KMS-11 (cell line): ENCODE measurements around the gene TSNAXIP1.
"Not testable (repeated sequence)": the region's sequence is repeated elsewhere in the genome, so short reads cannot be mapped to it uniquely, and the experiment has no call there.

Experiments used
- H2AFZ ChIP-seq: fragments of 200-600 bp; sonication (generic); 2 replicates; pipeline ENCODE4 v1.6.1; 2016; ENCODE audit warnings: antibody characterized with exemption, mixed run types, low read depth
- H3K27ac ChIP-seq: fragments of 200-600 bp; sonication (generic); 2 replicates; pipeline ENCODE4 v1.6.1; 2016; ENCODE audit warnings: mild to moderate bottlenecking, mixed run types
- H3K27me3 ChIP-seq: fragments of 200-600 bp; sonication (generic); 2 replicates; pipeline ENCODE4 v1.6.1; 2017; ENCODE audit warnings: mild to moderate bottlenecking, low read depth, mixed run types, moderate library complexity; ENCODE audit not compliant: insufficient read depth
- H3K36me3 ChIP-seq: fragments of 200-600 bp; sonication (generic); 2 replicates; pipeline ENCODE4 v1.6.1; 2017; ENCODE audit warnings: mild to moderate bottlenecking, mixed run types; ENCODE audit not compliant: insufficient read depth
- H3K4me1 ChIP-seq: fragments of 200-600 bp; sonication (generic); 2 replicates; pipeline ENCODE4 v1.6.1; 2016; ENCODE audit warnings: mild to moderate bottlenecking, low read depth, mixed run types; ENCODE audit not compliant: poor library complexity, severe bottlenecking
- H3K4me2 ChIP-seq: fragments of 200-600 bp; sonication (generic); 2 replicates; pipeline ENCODE4 v1.7.0; 2016; ENCODE audit warnings: mild to moderate bottlenecking, mixed run types
- H3K4me3 ChIP-seq: fragments of 200-600 bp; sonication (generic); IDR thresholded peaks from 2 replicates; pipeline ENCODE4 v1.6.1; 2017; ENCODE audit warnings: low read depth, low read length, mixed read lengths; ENCODE audit not compliant: insufficient read depth
- H3K79me2 ChIP-seq: fragments of 200-600 bp; sonication (generic); 2 replicates; pipeline ENCODE4 v1.6.1; 2016; ENCODE audit warnings: low read depth, mixed run types; ENCODE audit not compliant: insufficient read depth
- H3K9ac ChIP-seq: fragments of 200-600 bp; sonication (generic); 2 replicates; pipeline ENCODE4 v1.6.1; 2016; ENCODE audit warnings: mild to moderate bottlenecking, mixed run types
- H4K20me1 ChIP-seq: fragments of 200-600 bp; sonication (generic); 2 replicates; pipeline ENCODE4 v1.6.1; 2016; ENCODE audit warnings: mild to moderate bottlenecking, mixed run types; ENCODE audit not compliant: insufficient read depth
- CTCF ChIP-seq: fragments of 200-600 bp; sonication (generic); conservative IDR thresholded peaks from 2 replicates; pipeline ENCODE4 v1.6.1; 2017; ENCODE audit warnings: low read depth, mild to moderate bottlenecking, antibody characterized with exemption, low read length, moderate library complexity, mixed read lengths

Gene TSNAXIP1

GRCh38 chr16:67828651-67829050 lies 22.0 kb downstream of the TSNAXIP1 start:
- Histone ChIP-seq H3K27ac (no peak overlapping the region), H2AFZ (no peak overlapping the region), H3K4me3 (no peak overlapping the region), H3K4me2 (no peak overlapping the region), H3K36me3 (no peaks in the 10 kb centered on the region; the same call in 1 of the 2 replicates), H4K20me1 (no peaks in the 10 kb centered on the region), H3K27me3 (no peaks in the 10 kb centered on the region), H3K4me1 (peaks cover 4% of the 10 kb centered on the region), H3K79me2 (peaks cover 14% of the 10 kb centered on the region), H3K9ac (no peak overlapping the region)
- TF ChIP-seq CTCF: no peak

- no peaks in the 10 kb centered on the region; the same call in 1 of the 2 replicates for H3K36me3 ChIP-seq
- H3K27me3 ChIP-seq: 0 out of 2 replicates have a peak, but pooled peaks cover 2% of the 10 kb centered on the region
- peak overlapping the region; percentile 99 for H3K4me2 ChIP-seq
- H4K20me1 ChIP-seq: no peaks in the 10 kb centered on the region
- H3K27ac ChIP-seq: peak overlapping the region; percentile 56
- H2AFZ ChIP-seq: peak overlapping the region; percentile 96; the same call in 1 of the 2 replicates
- H3K9ac ChIP-seq: peak overlapping the region; percentile 95
- peak overlapping the region; percentile 41 for H3K4me3 ChIP-seq
- no peak for TF ChIP-seq CTCF
- H3K79me2 ChIP-seq: peaks cover 14% of the 10 kb centered on the region
- peaks cover 10% of the 10 kb centered on the region for H3K4me1 ChIP-seq
Observed at GRCh38 chr16:67833030-67833414, 26.3 kb downstream of the TSNAXIP1 start.

GRCh38 chr16:67833415-67834241 lies 26.9 kb downstream of the TSNAXIP1 start:
- Histone ChIP-seq H2AFZ (peak overlapping the region; percentile 96), H3K27me3 (0 out of 2 replicates have a peak, but pooled peaks cover 2% of the 10 kb centered on the region), H3K9ac (peak overlapping the region; percentile 95), H4K20me1 (no peaks in the 10 kb centered on the region), H3K4me3 (peak overlapping the region; percentile 41), H3K4me1 (peaks cover 10% of the 10 kb centered on the region), H3K79me2 (peaks cover 14% of the 10 kb centered on the region), H3K4me2 (peak overlapping the region; percentile 99), H3K27ac (peak overlapping the region; percentile 56), H3K36me3 (no peaks in the 10 kb centered on the region; the same call in 1 of the 2 replicates)
- no peak for TF ChIP-seq CTCF

GRCh38 chr16:67834242-67834614 lies 27.5 kb downstream of the TSNAXIP1 start:
- Histone ChIP-seq H3K4me1 (peaks cover 10% of the 10 kb centered on the region), H2AFZ (peak overlapping the region; percentile 96), H3K79me2 (peaks cover 14% of the 10 kb centered on the region), H3K27me3 (0 out of 2 replicates have a peak, but pooled peaks cover 2% of the 10 kb centered on the region), H4K20me1 (no peaks in the 10 kb centered on the region), H3K27ac (no peak overlapping the region), H3K4me3 (no peak overlapping the region), H3K36me3 (no peaks in the 10 kb centered on the region; the same call in 1 of the 2 replicates), H3K9ac (peak overlapping the region; percentile 95; the same call in 1 of the 2 replicates), H3K4me2 (peak overlapping the region; percentile 99)
- TF ChIP-seq CTCF: no peak

- not testable (repeated sequence) for H3K4me3 ChIP-seq
Observed at GRCh38 chr16:67837190-67837589, 30.5 kb downstream of the TSNAXIP1 start.

More at GRCh38 chr16:67837190-67837589, 30.5 kb downstream of the TSNAXIP1 start:
- peaks cover 13% of the 10 kb centered on the region for H3K79me2 ChIP-seq
- not testable (repeated sequence) for H3K27me3 ChIP-seq, H3K9ac ChIP-seq, H4K20me1 ChIP-seq, H3K27ac ChIP-seq, H2AFZ ChIP-seq, H3K36me3 ChIP-seq, H3K4me2 ChIP-seq
- peaks cover 14% of the 10 kb centered on the region for H3K4me1 ChIP-seq
